Measurements from ENCODE around the gene BCR. TPM values are rescaled to one million over a fixed set of nuclear protein-coding genes. Genes with fewer than 3 reads are reported as not detected.
"Not testable (repeated sequence)": the region's sequence is repeated elsewhere in the genome, so short reads cannot be mapped to it uniquely, and the experiment has no call there.

Gene BCR
- total RNA-seq, 1 donor from 2014 or later: 30.0 TPM

- H3K4me1 Mint-ChIP-seq (ENCODE audit: low read depth): no peaks in the 10 kb centered on the region
- no peak for DNase-seq (ENCODE audit: low spot score)
- no peaks in the 10 kb centered on the region for H3K9me3 Mint-ChIP-seq (ENCODE audit: low read depth)
- no peak overlapping the region for H3K27ac Mint-ChIP-seq (ENCODE audit: unreplicated experiment)
- H3K27me3 Mint-ChIP-seq (ENCODE audit: low read depth): peaks cover 53% of the 10 kb centered on the region
- peaks cover 2% of the 10 kb centered on the region for H3K36me3 Mint-ChIP-seq (ENCODE audit: low read depth)
- TF ChIP-seq CTCF (IDR thresholded peaks at IDR 0.05): no peak
- H3K4me3 Mint-ChIP-seq (ENCODE audit: unreplicated experiment): no peak overlapping the region
Measured at GRCh38 chr22:23364389-23364788, 184.1 kb downstream of the BCR start.

GRCh38 chr22:23365524-23365923 is 185.2 kb downstream of the BCR start:
- Mint-ChIP-seq H3K9me3 (ENCODE audit: low read depth) (no peaks in the 10 kb centered on the region), H3K27me3 (ENCODE audit: low read depth) (peaks cover 58% of the 10 kb centered on the region), H3K27ac (ENCODE audit: unreplicated experiment) (no peak overlapping the region), H3K4me1 (ENCODE audit: low read depth) (no peaks in the 10 kb centered on the region), H3K36me3 (ENCODE audit: low read depth) (peaks cover 2% of the 10 kb centered on the region), H3K4me3 (ENCODE audit: unreplicated experiment) (no peak overlapping the region)
- no peak for TF ChIP-seq CTCF (IDR thresholded peaks at IDR 0.05)
- no peak for DNase-seq (ENCODE audit: low spot score)

GRCh38 chr22:23365961-23366360 is 185.7 kb downstream of the BCR start:
- no peak for TF ChIP-seq CTCF (IDR thresholded peaks at IDR 0.05)
- Mint-ChIP-seq H3K36me3 (ENCODE audit: low read depth) (peaks cover 2% of the 10 kb centered on the region), H3K27me3 (ENCODE audit: low read depth) (peaks cover 58% of the 10 kb centered on the region), H3K4me3 (ENCODE audit: unreplicated experiment) (no peak overlapping the region), H3K27ac (ENCODE audit: unreplicated experiment) (no peak overlapping the region), H3K9me3 (ENCODE audit: low read depth) (no peaks in the 10 kb centered on the region), H3K4me1 (ENCODE audit: low read depth) (no peaks in the 10 kb centered on the region)
- no peak for DNase-seq (ENCODE audit: low spot score)

GRCh38 chr22:23367196-23367595 is 186.9 kb downstream of the BCR start:
- not testable (repeated sequence) for H3K4me1 Mint-ChIP-seq (ENCODE audit: low read depth); DNase-seq (ENCODE audit: low spot score); H3K9me3 Mint-ChIP-seq (ENCODE audit: low read depth); H3K4me3 Mint-ChIP-seq (ENCODE audit: unreplicated experiment); H3K36me3 Mint-ChIP-seq (ENCODE audit: low read depth); H3K27ac Mint-ChIP-seq (ENCODE audit: unreplicated experiment)
- peaks cover 54% of the 10 kb centered on the region for H3K27me3 Mint-ChIP-seq (ENCODE audit: low read depth)

Other genes with a start within 250 kb of the BCR start
- 3.9 to 4.9 TPM (median 4.5 TPM) in 3 replicates for gene GNAZ, start 110.0 kb upstream of the BCR start, total RNA-seq
- not detected in 3 replicates for gene RSPH14, start 38.5 kb upstream of the BCR start, total RNA-seq
- gene RAB36, start 35.0 kb upstream of the BCR start, total RNA-seq: 2.9 to 4.7 TPM (median 3.5 TPM) in 3 replicates